ENCODE data around the gene FGF12. TPM values are rescaled to one million over a fixed set of nuclear protein-coding genes. Genes with fewer than 3 reads are reported as not detected.

Gene FGF12
- polyA plus RNA-seq, 1 experiment = not detected

- no peak for DNase-seq (ENCODE audit: low read depth, low spot score)
- Histone ChIP-seq H3K4me3 (ENCODE audit: low read depth, low read length) (no peak overlapping the region), H3K9me3 (ENCODE audit: control insufficient read depth, insufficient read depth, low read length) (no peaks in the 10 kb centered on the region), H3K27me3 (ENCODE audit: control insufficient read depth, insufficient read depth, low read length) (no peaks in the 10 kb centered on the region), H3K27ac (ENCODE audit: low read depth, low read length) (no peak overlapping the region)
- ChIA-PET POLR2A (no interaction called here), CTCF (no interaction called here)
- no peak for TF ChIP-seq CTCF (IDR thresholded peaks at IDR 0.05; ENCODE audit: low read depth, low read length)
These were observed 73.5 kb downstream of the FGF12 start for GRCh38 chr3:192653862-192654261.

GRCh38 chr3:192652727-192653126, 74.6 kb downstream of the FGF12 start:
- POLR2A ChIA-PET = no interaction called here
- Histone ChIP-seq H3K9me3 (ENCODE audit: control insufficient read depth, insufficient read depth, low read length) (no peaks in the 10 kb centered on the region), H3K27me3 (ENCODE audit: control insufficient read depth, insufficient read depth, low read length) (no peaks in the 10 kb centered on the region), H3K4me3 (ENCODE audit: low read depth, low read length) (no peak overlapping the region), H3K27ac (ENCODE audit: low read depth, low read length) (no peak overlapping the region)
- CTCF ChIA-PET = no interaction called here
- TF ChIP-seq CTCF (IDR thresholded peaks at IDR 0.05; ENCODE audit: low read depth, low read length) = no peak
- DNase-seq (ENCODE audit: low read depth, low spot score) = no peak

GRCh38 chr3:192651836-192652512, 75.4 kb downstream of the FGF12 start:
- no peak for DNase-seq (ENCODE audit: low read depth, low spot score)
- Histone ChIP-seq H3K4me3 (ENCODE audit: low read depth, low read length) (no peak overlapping the region), H3K27ac (ENCODE audit: low read depth, low read length) (no peak overlapping the region), H3K9me3 (ENCODE audit: control insufficient read depth, insufficient read depth, low read length) (no peaks in the 10 kb centered on the region), H3K27me3 (ENCODE audit: control insufficient read depth, insufficient read depth, low read length) (no peaks in the 10 kb centered on the region)
- TF ChIP-seq CTCF (IDR thresholded peaks at IDR 0.05; ENCODE audit: low read depth, low read length) = no peak
- ChIA-PET POLR2A (no interaction called here), CTCF (no interaction called here)

- POLR2A ChIA-PET = no interaction called here
- H3K27me3 ChIP-seq (ENCODE audit: control insufficient read depth, insufficient read depth, low read length) = no peaks in the 10 kb centered on the region
- H3K9me3 ChIP-seq (ENCODE audit: control insufficient read depth, insufficient read depth, low read length) = no peaks in the 10 kb centered on the region
- H3K27ac ChIP-seq (ENCODE audit: low read depth, low read length) = no peak overlapping the region
- no peak for DNase-seq (ENCODE audit: low read depth, low spot score)
- CTCF ChIA-PET = interaction anchor here (0.6 kb wide), 2 partner anchors 10 to 945 kb away, joined by 3 to 5 read pairs; no protein-coding TSS in a partner anchor
- H3K4me3 ChIP-seq (ENCODE audit: low read depth, low read length) = no peak overlapping the region
- TF ChIP-seq CTCF (IDR thresholded peaks at IDR 0.05; ENCODE audit: low read depth, low read length) = no peak
These were observed 81.9 kb downstream of the FGF12 start for GRCh38 chr3:192645437-192645836.

- Histone ChIP-seq H3K4me3 (ENCODE audit: low read depth, low read length) (no peak overlapping the region), H3K27me3 (ENCODE audit: control insufficient read depth, insufficient read depth, low read length) (no peaks in the 10 kb centered on the region), H3K27ac (ENCODE audit: low read depth, low read length) (no peak overlapping the region), H3K9me3 (ENCODE audit: control insufficient read depth, insufficient read depth, low read length) (no peaks in the 10 kb centered on the region)
- no peak for DNase-seq (ENCODE audit: low read depth, low spot score)
- CTCF ChIA-PET = no interaction called here
- POLR2A ChIA-PET = no interaction called here
- no peak for TF ChIP-seq CTCF (IDR thresholded peaks at IDR 0.05; ENCODE audit: low read depth, low read length)
These were observed 84.7 kb downstream of the FGF12 start for GRCh38 chr3:192642651-192643050.
